Panc1 (cell line): ENCODE data around the gene API5. TPM values are rescaled to one million over a fixed set of nuclear protein-coding genes. Genes with fewer than 3 reads are reported as not detected.

ENCODE experiments used
- ATAC-seq: fragments of 200-7000 bp; cut with Tn5 transposase; 2 replicates; pipeline ENCODE4 v1.9.1; 2020; ENCODE audit warnings: mild to moderate bottlenecking, moderate library complexity
- Bru-seq: library from RNA; stranded (reverse); fragments of 400-500 nt; gene quantifications from one replicate; lab custom pipeline; 2021; lab: Mats Ljungman, UMichigan
- BruChase-seq, 2 experiments: library from RNA; stranded (reverse); fragments of 400-500 nt; gene quantifications; one replicate each; lab custom pipeline; 2021; lab: Mats Ljungman, UMichigan
- BruUV-seq: library from RNA; stranded (reverse); fragments of 400-500 nt; replicated peaks from 2 replicates; lab custom pipeline; 2021; lab: Mats Ljungman, UMichigan
- CTCF ChIA-PET: fragments of 300-600 bp; sonication (Branson Sonifier 250); formaldehyde crosslinking; loops from one replicate; lab custom pipeline; 2022; ENCODE audit warnings: antibody characterized with exemption; lab: Charles Lee
- POLR2A ChIA-PET: fragments of 300-600 bp; sonication (Branson Sonifier 250); formaldehyde crosslinking; loops from one replicate; lab custom pipeline; 2022; ENCODE audit warnings: antibody characterized with exemption; lab: Charles Lee
- DNase-seq: peaks from one replicate; pipeline ENCODE4 v3.0.0-alpha.2; 2010; ENCODE audit warnings: low read depth, low spot score
- H3K27ac ChIP-seq: 2 replicates; pipeline ENCODE4 v1.5.1; 2011; ENCODE audit warnings: mild to moderate bottlenecking, low read length, inconsistent platforms
- H3K27me3 ChIP-seq: fragments of 200-500 bp; sonication (Bioruptor generic); 2 replicates; pipeline ENCODE4 v1.6.0; 2014; ENCODE audit warnings: low read length, inconsistent platforms; ENCODE audit not compliant: control insufficient read depth, insufficient read depth
- H3K36me3 ChIP-seq: fragments of 200-500 bp; sonication (Bioruptor generic); 2 replicates; pipeline ENCODE4 v1.5.1; 2014; ENCODE audit warnings: inconsistent platforms, mild to moderate bottlenecking, low read length, moderate library complexity; ENCODE audit not compliant: control insufficient read depth, insufficient read depth
- H3K4me1 ChIP-seq: 2 replicates; pipeline ENCODE4 v1.5.1; 2011; ENCODE audit warnings: inconsistent platforms, mild to moderate bottlenecking, low read length, moderate library complexity; ENCODE audit not compliant: control insufficient read depth, insufficient read depth
- H3K4me3 ChIP-seq, 2 experiments: 2 replicates each; pipeline ENCODE4 v1.5.1; 2011 to 2012; ENCODE audit warnings: low read depth in 2 of 2, low read length in 2 of 2, mild to moderate bottlenecking in 2 of 2, inconsistent platforms in 1 of 2, moderate library complexity in 1 of 2
- H3K9me3 ChIP-seq: fragments of 200-500 bp; sonication (Bioruptor generic); 2 replicates; pipeline ENCODE4 v1.5.1; 2014; ENCODE audit warnings: low read depth, mild to moderate bottlenecking, inconsistent platforms, low read length, moderate library complexity; ENCODE audit not compliant: control insufficient read depth, insufficient read depth
- CTCF ChIP-seq: fragments of 450-650 bp; IDR thresholded peaks from 2 replicates; pipeline ENCODE4 v1.5.1; 2017; ENCODE audit warnings: mild to moderate bottlenecking
- POLR2AphosphoS5 ChIP-seq: IDR thresholded peaks from 2 replicates; pipeline ENCODE4 v1.6.1; 2012; ENCODE audit warnings: mild to moderate bottlenecking, low read depth, low read length, moderate library complexity
- REST ChIP-seq, 2 experiments: IDR thresholded peaks; 2 replicates each; pipeline ENCODE4 v1.6.1; 2011 to 2012; ENCODE audit warnings: low read depth in 2 of 2, control low read depth in 1 of 2, low read length in 1 of 2, mild to moderate bottlenecking in 1 of 2, moderate library complexity in 1 of 2; ENCODE audit not compliant: insufficient read depth in 1 of 2
- SIN3A ChIP-seq: IDR thresholded peaks from 2 replicates; pipeline ENCODE4 v1.6.1; 2012; ENCODE audit warnings: low read depth, mild to moderate bottlenecking, low read length, moderate library complexity, borderline replicate concordance; ENCODE audit not compliant: insufficient read depth
- TCF7L2 ChIP-seq: IDR thresholded peaks from 2 replicates; pipeline ENCODE4 v1.6.1; 2011; ENCODE audit warnings: mild to moderate bottlenecking, low read depth, low read length, inconsistent platforms
- in situ Hi-C: cut with HindIII; loops from 2 replicates; pipeline ENCODE4 v1.10.0; 2016; ENCODE audit warnings: low sequenced_read_pairs, low pct_unique_long_range_greater_than_20kb
- intact Hi-C: fragments of 100-400 bp; cut with micrococcal nuclease; formaldehyde crosslinking; loops from one replicate; pipeline ENCODE4 v1.10.0; 2022; ENCODE audit not compliant: unreplicated experiment
- long read RNA-seq: library from polyadenylated mRNA; unstranded; transcript quantifications from one replicate; pipeline ENCODE4 v2.0.0, GENCODE V29; 2021; ENCODE audit not compliant: unreplicated experiment
- polyA plus RNA-seq: library from polyadenylated mRNA; unstranded; fragments of >200 nt; gene quantifications from one replicate; pipeline ENCODE4 v1.2.1, GENCODE V29; 2012; ENCODE audit warnings: missing spikeins; ENCODE audit not compliant: insufficient read length
- total RNA-seq: library from RNA; stranded (reverse); gene quantifications from one replicate; pipeline ENCODE4 v1.2.1, GENCODE V29; 2021; ENCODE audit not compliant: unreplicated experiment

The API5 gene
- total RNA-seq (102 TPM), Bru-seq, nascent RNA (percentile 92 among the genes with signal in this experiment), BruChase-seq, experiment 1, labeled RNA remaining after a 2-hour chase (percentile 94 among the genes with signal in this experiment), BruChase-seq, experiment 2, labeled RNA remaining after a 6-hour chase (percentile 97 among the genes with signal in this experiment)
- polyA plus RNA-seq, result 51.1 TPM
- long read RNA-seq, transcript API5-201 (14 exons, 3,714 nt), result major isoform, 152 of 356 reads
- long read RNA-seq, transcript API5-210 (13 exons, 1,760 nt), result minor isoform, 8 of 356 reads
- long read RNA-seq, transcript API5-208 (14 exons, 1,868 nt), result minor isoform, 144 of 356 reads
- long read RNA-seq, partial matches to known transcripts, result 11 of 356 reads
- long read RNA-seq, other reads (novel, unspliced or antisense), result 37 of 356 reads

GRCh38 chr11:43311791-43312607 is at the start of gene API5:
Gene API5, plus strand, starts transcription at chr11:43311996. Its CDS starts 132 bp downstream, at chr11:43312128.
- POLR2A ChIA-PET, result no interaction called here
- Histone ChIP-seq H3K9me3 (no peaks in the 10 kb centered on the region), H3K4me3 (peak within 1 kb of the TSS; percentile 85 to 98), H3K27me3 (no peaks in the 10 kb centered on the region), H3K4me1 (peaks cover 7% of the 10 kb centered on the region; the same call in 1 of the 2 replicates), H3K27ac (peak within 1 kb of the TSS; percentile 91), H3K36me3 (no peaks in the 10 kb centered on the region; the same call in 1 of the 2 replicates)
- BruUV-seq, result TSS peak; percentile 80
- ATAC-seq (peak; percentile 100), DNase-seq (peak; percentile 79)
- CTCF ChIA-PET, result interaction anchor here (0.6 to 1.0 kb wide), 4 partner anchors 46 to 240 kb away, joined by 3 to 11 read pairs (median 4); partner anchors contain the start of gene TTC17
- intact Hi-C loops, result loop anchor here (5.0 kb wide), 1 partner anchor 105 kb away; no protein-coding TSS in a partner anchor
- TF ChIP-seq REST (IDR thresholded peaks at IDR 0.05; ENCODE audit: insufficient read depth in 1 of 2, low read depth in 2 of 2, low read length in 1 of 2) (no peak), TCF7L2 (0 out of 2 replicates have a peak, but pooled peaks have one; percentile 31), CTCF (peak; percentile 91), POLR2AphosphoS5 (peak; percentile 90), SIN3A (peak; percentile 90; the same call in 1 of the 2 replicates)
- in situ Hi-C loops, result no loop called here

- ATAC-seq, result no peak
- CTCF ChIA-PET, result interaction anchor here (1.2 kb wide), 1 partner anchor 11 kb away, joined by 3 read pairs; no protein-coding TSS in a partner anchor
These were observed 43.8 kb upstream of the API5 start for GRCh38 chr11:43267856-43268580.

More at GRCh38 chr11:43267856-43268580, 43.8 kb upstream of the API5 start:
- Histone ChIP-seq H3K36me3 (no peaks in the 10 kb centered on the region), H3K4me3 (no peak overlapping the region), H3K27ac (no peak overlapping the region), H3K27me3 (no peaks in the 10 kb centered on the region), H3K9me3 (no peaks in the 10 kb centered on the region), H3K4me1 (no peaks in the 10 kb centered on the region)
- BruUV-seq, result no TSS peak
- in situ Hi-C loops, result no loop called here
- intact Hi-C loops, result no loop called here
- TF ChIP-seq POLR2AphosphoS5 (no peak), TCF7L2 (no peak), REST (IDR thresholded peaks at IDR 0.05; ENCODE audit: insufficient read depth in 1 of 2, low read depth in 2 of 2, low read length in 1 of 2) (no peak), SIN3A (no peak), CTCF (no peak)
- POLR2A ChIA-PET, result interaction anchor here (0.7 kb wide), 1 partner anchor 552 kb away, joined by 12 read pairs; no protein-coding TSS in a partner anchor
- DNase-seq, result no peak
